HepG2 (cell line): ENCODE measurements around the gene SLC5A10.

Experiments
- ATM ChIP-seq: fragments of 450-650 bp; IDR thresholded peaks from 2 replicates; pipeline ENCODE4 v1.7.1; 2017; ENCODE audit warnings: mild to moderate bottlenecking, borderline replicate concordance
- NCOR1 ChIP-seq: fragments of 200-600 bp; sonication (generic); IDR thresholded peaks from 2 replicates; pipeline ENCODE4 v1.7.0; 2017; ENCODE audit warnings: antibody characterized with exemption, low read length, borderline replicate concordance
- NFE2L2 ChIP-seq: fragments of 150-350 bp; IDR thresholded peaks from 2 replicates; pipeline ENCODE4 v1.6.1; 2014; ENCODE audit warnings: low read length
- POLR2A ChIP-seq, 2 experiments: IDR thresholded peaks; 2 replicates each; pipeline ENCODE4 v1.6.1; 2011; ENCODE audit warnings: low read depth in 2 of 2, low read length in 2 of 2, mild to moderate bottlenecking in 1 of 2, moderate library complexity in 1 of 2; ENCODE audit not compliant: insufficient read depth in 1 of 2
- TF ChIP-seq, protein P1 (sequence below): sonication (generic); formaldehyde crosslinking; IDR thresholded peaks from 2 replicates; pipeline ENCODE4 v1.5.0; 2020; ENCODE audit warnings: missing genetic modification reagents

DNA sequence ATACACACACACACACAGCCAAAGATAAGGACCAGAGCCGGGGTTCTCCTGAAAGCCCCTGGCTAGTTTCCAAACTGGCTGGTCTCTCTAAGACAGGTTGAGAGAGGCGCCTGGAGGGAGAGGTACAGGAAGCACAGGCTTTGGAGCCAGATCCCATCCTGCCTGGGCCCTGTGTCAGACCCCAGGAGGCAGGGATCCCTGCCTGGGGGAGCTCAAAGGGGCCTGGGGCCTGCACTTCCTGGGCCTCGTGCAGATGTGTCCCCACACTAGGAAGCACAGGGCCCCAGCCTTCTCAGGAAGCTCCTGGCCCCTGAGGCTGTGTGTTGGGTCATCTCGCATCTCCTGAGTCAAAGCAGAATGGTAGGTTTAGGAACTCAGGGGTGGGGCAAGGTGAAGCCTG lies 16.0 kb downstream of the SLC5A10 start:
- TF ChIP-seq POLR2A (IDR thresholded peaks at IDR 0.05; ENCODE audit: insufficient read depth in 1 of 2, low read depth in 2 of 2, low read length in 2 of 2) (no peak), NCOR1 (no peak), ATM (no peak), NFE2L2 (no peak)
- TF ChIP-seq, protein P1, sequence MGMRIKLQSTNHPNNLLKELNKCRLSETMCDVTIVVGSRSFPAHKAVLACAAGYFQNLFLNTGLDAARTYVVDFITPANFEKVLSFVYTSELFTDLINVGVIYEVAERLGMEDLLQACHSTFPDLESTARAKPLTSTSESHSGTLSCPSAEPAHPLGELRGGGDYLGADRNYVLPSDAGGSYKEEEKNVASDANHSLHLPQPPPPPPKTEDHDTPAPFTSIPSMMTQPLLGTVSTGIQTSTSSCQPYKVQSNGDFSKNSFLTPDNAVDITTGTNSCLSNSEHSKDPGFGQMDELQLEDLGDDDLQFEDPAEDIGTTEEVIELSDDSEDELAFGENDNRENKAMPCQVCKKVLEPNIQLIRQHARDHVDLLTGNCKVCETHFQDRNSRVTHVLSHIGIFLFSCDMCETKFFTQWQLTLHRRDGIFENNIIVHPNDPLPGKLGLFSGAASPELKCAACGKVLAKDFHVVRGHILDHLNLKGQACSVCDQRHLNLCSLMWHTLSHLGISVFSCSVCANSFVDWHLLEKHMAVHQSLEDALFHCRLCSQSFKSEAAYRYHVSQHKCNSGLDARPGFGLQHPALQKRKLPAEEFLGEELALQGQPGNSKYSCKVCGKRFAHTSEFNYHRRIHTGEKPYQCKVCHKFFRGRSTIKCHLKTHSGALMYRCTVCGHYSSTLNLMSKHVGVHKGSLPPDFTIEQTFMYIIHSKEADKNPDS (CRISPR knock-in tag): no peak
